ENCODE measurements around the gene AP4E1. TPM values are rescaled to one million over a fixed set of nuclear protein-coding genes. Genes with fewer than 3 reads are reported as not detected.

AP4E1 gene
- total and polyA plus RNA-seq, 2 of the 8 experiments (the other 6 are each of a cell fraction or from before 2014, with no cell fraction given), result 1.4 to 10.9 TPM

- TF ChIP-seq GTF2F1 (IDR thresholded peaks at IDR 0.05; ENCODE audit: borderline replicate concordance, low read depth, low read length) (no peak), CEBPB (IDR thresholded peaks at IDR 0.05; ENCODE audit: low read depth, low read length) (no peak), YY1 (IDR thresholded peaks at IDR 0.05; ENCODE audit: low read depth, low read length) (no peak), KDM5A (IDR thresholded peaks at IDR 0.05; ENCODE audit: low read length) (no peak), E2F6 (IDR thresholded peaks at IDR 0.05) (no peak)
Observed at GRCh38 chr15:50940506-50940905, 32.0 kb downstream of the AP4E1 start (continued).
